ENCODE measurements around the gene ARRDC1. TPM values are rescaled to one million over a fixed set of nuclear protein-coding genes. Genes with fewer than 3 reads are reported as not detected.

ARRDC1 gene
- total RNA-seq, 4 donors from 2014 or later = 23.6 to 41.7 (median 33.7) TPM

DNA sequence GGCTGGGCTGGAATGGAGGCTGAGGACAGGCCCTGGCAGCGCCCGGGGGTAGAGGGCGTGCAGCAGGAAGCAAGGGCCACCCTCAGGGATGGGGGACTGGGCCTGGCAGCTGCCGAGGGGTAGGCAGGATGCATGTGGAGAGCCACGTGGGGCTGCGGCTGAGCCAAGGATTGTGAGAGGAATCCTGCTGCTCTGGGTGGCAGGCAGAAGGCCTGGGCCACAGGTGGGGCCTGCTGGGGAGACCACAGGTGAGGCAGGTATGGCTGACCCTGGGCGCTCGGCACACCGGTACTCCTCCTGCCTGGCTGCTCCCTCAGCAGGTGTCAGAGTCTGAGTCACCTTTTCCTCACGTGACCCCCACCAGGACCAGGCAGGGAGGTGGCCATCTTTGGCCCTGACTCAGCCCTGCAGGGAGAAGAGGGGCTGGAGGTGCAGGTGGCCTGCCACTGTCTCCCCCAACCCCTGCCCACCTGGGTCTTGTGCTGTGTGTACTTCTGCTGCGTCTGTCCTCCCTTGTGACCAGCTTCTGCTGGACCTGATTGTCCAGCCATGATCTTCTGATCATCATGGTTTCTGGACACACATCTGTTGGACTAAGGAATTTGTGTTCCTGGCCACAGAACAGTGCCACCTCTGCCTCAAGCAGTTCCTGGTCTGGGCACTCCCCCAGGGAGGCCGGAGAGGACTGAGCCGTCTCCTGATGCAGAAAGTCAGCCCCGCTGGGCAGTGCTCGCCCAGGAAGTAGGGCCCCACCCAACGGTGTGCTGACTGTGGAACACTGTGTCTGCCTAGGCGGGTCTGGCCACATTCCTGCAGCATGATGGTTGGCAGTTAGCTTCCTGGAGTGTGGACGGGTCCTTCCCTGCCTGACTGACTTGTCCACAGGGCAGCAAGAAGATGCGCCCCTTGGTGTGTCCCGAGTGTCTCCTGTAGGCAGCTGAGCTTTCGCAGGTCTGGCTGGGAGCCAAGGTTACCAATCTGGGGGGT, 6.4 kb downstream of the ARRDC1 start:
- TF ChIP-seq, protein P1, sequence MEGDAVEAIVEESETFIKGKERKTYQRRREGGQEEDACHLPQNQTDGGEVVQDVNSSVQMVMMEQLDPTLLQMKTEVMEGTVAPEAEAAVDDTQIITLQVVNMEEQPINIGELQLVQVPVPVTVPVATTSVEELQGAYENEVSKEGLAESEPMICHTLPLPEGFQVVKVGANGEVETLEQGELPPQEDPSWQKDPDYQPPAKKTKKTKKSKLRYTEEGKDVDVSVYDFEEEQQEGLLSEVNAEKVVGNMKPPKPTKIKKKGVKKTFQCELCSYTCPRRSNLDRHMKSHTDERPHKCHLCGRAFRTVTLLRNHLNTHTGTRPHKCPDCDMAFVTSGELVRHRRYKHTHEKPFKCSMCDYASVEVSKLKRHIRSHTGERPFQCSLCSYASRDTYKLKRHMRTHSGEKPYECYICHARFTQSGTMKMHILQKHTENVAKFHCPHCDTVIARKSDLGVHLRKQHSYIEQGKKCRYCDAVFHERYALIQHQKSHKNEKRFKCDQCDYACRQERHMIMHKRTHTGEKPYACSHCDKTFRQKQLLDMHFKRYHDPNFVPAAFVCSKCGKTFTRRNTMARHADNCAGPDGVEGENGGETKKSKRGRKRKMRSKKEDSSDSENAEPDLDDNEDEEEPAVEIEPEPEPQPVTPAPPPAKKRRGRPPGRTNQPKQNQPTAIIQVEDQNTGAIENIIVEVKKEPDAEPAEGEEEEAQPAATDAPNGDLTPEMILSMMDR (IDR thresholded peaks at IDR 0.05; ENCODE audit: low read depth) = no peak

DNA sequence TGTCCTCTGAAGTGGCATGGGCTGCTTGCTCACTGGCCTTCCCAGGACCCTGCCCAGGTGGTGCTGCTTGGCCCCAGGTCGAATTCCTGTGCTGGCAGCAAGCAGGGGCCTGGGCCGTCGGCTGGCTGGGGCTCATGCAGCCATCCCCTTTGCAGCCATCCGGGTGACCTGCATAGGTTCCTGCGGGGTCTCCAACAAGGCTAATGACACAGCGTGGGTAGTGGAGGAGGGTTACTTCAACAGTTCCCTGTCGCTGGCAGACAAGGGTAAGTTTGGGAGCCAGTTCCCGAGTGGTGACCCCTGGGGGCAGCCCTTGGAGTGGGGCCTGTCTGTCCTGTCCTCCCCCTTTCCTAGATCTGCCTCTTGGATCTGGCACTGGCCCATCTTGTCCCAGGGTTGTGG, 7.3 kb downstream of the ARRDC1 start:
- TF ChIP-seq, protein P1 (IDR thresholded peaks at IDR 0.05; ENCODE audit: low read depth) = no peak

DNA sequence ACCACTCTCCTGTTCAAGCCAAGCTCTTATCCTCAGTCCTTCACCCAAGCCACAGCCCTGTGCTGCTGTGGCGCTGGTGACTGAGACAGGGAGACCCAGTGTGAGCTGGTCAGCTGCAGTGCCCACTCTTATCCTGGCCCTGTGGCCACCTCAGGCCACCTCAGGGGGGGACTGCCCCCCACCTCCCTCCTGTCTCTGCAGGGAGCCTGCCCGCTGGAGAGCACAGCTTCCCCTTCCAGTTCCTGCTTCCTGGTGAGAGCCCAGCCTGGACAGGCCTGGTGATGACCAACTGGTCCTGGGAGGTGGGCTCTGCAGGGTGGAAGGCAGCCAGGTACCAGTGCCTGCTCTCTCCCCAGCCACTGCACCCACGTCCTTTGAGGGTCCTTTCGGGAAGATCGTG, 7.8 kb downstream of the ARRDC1 start:
- TF ChIP-seq, protein P1 (IDR thresholded peaks at IDR 0.05; ENCODE audit: low read depth) = no peak

DNA sequence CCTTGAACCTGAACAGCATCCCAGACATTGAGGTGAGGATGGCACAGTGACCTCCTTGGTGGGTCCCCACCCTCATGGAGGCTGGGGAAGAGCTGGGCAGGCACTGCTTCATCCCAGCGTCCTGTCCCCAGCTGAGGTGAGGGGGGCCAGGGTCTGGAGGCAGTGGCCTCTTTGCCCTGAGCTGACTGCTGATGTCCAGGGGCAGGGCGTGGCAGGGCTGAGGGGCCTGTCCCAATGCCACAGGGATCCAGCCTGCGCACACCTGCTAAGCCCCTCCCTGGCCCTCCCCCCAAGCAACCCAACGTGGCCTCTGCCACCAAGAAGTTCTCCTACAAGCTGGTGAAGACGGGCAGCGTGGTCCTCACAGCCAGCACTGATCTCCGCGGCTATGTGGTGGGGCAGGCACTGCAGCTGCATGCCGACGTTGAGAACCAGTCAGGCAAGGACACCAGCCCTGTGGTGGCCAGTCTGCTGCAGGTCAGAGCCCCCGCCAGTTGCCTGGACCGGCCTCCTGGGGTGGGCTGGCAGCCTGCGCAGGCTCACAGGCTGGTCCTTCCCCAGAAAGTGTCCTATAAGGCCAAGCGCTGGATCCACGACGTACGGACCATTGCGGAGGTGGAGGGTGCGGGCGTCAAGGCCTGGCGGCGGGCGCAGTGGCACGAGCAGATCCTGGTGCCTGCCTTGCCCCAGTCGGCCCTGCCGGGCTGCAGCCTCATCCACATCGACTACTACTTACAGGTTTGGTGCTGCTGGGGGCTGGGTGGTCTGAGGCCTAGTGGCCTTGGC, 8.4 kb downstream of the ARRDC1 start:
- TF ChIP-seq, protein P1 (IDR thresholded peaks at IDR 0.05; ENCODE audit: low read depth) = no peak

DNA sequence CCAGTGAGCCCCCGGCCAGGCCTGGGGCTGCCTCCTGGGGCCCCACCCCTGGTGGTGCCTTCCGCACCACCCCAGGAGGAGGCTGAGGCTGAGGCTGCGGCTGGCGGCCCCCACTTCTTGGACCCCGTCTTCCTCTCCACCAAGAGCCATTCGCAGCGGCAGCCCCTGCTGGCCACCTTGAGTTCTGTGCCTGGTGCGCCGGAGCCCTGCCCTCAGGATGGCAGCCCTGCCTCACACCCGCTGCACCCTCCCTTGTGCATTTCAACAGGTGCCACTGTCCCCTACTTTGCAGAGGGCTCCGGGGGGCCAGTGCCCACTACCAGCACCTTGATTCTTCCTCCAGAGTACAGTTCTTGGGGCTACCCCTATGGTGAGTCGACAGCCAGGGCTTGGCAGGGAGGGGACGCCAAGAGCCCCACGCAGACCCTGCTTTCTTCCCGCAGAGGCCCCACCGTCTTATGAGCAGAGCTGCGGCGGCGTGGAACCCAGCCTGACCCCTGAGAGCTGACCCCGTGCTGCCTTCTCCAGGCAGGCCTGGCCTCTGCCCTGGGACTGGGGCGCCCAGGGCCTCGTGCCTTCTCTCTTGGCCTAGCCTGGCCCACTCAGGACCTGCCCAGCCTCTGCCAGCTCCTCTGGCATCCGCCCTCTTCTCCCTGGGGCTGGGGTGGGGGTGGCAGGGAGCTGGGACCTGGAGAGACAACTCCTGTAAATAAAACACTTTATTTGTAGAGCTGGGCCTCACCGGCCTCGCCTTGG, 9.3 kb downstream of the ARRDC1 start:
- TF ChIP-seq, protein P1 (IDR thresholded peaks at IDR 0.05; ENCODE audit: low read depth) = no peak

DNA sequence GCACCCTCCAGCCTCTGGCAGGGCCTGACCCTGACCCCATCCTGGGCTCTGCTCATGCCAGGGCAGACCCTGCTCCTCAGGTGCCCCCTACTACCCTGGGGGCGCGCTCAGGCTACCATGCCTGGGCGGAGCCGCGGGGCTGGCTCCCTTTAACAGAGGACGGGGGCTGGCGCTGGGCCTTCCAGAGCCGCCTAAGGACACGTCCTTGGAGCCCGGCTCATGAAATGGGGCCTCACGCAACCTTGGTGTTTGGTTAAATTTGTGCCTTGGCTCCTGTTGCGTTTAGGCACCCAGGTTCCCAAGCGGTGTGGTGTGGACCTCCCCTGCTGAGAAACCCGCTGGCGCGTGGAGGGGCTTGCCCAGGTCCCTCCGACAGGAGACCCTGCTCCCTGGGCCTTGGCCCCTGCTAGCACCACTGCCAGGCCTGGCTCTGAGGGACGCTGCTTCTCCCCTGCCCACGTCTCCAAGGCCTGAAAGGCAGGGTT, 9.9 kb downstream of the ARRDC1 start:
- TF ChIP-seq, protein P1 (IDR thresholded peaks at IDR 0.05; ENCODE audit: low read depth) = no peak
